ENCODE results near the gene JAKMIP2. TPM values are rescaled to one million over a fixed set of nuclear protein-coding genes. Genes with fewer than 3 reads are reported as not detected.

JAKMIP2 gene
- total and polyA plus RNA-seq, 11 donors: under 0.01 to 1.5 (median 0.16) TPM; not detected in 1

GRCh38 chr5:147648597-147648996 is 133.9 kb downstream of the JAKMIP2 start:
- no peak for TF ChIP-seq CTCF (IDR thresholded peaks at IDR 0.05)
- H3K4me3 ChIP-seq: no peak overlapping the region
- H3K36me3 ChIP-seq: no peaks in the 10 kb centered on the region
- no peak overlapping the region for H3K27ac ChIP-seq
- intact Hi-C loops (cut with DNase I): no loop called here
- ATAC-seq: no peak
- no peaks in the 10 kb centered on the region for H3K4me1 ChIP-seq
- WGBS, 4 donors: 72 to 86% (median 81%) methylated on average over 1 of the region's 1 CpG
- H3K27me3 ChIP-seq: peaks cover 0 to 4% (median 0%) of the 10 kb centered on the region in 9 donors
- DNase-seq: no peak
- H3K9me3 ChIP-seq: no peaks in the 10 kb centered on the region

GRCh38 chr5:147645197-147645596 is 137.3 kb downstream of the JAKMIP2 start:
- no peak for TF ChIP-seq CTCF (IDR thresholded peaks at IDR 0.05)
- H3K27ac ChIP-seq: no peak overlapping the region
- 78 to 83% (median 80%) methylated on average over 11 of the region's 11 CpGs for WGBS, 4 donors
- no peak overlapping the region for H3K4me3 ChIP-seq
- H3K4me1 ChIP-seq: no peaks in the 10 kb centered on the region
- H3K27me3 ChIP-seq: peaks cover 0 to 4% (median 0%) of the 10 kb centered on the region in 9 donors
- DNase-seq (no peak), ATAC-seq (no peak)
- no peaks in the 10 kb centered on the region for H3K36me3 ChIP-seq
- intact Hi-C loops (cut with DNase I): no loop called here
- H3K9me3 ChIP-seq: no peaks in the 10 kb centered on the region

GRCh38 chr5:147644460-147644859 is 138.1 kb downstream of the JAKMIP2 start:
- peaks cover 0 to 4% (median 0%) of the 10 kb centered on the region in 9 donors for H3K27me3 ChIP-seq
- ATAC-seq (no peak), DNase-seq (no peak)
- H3K27ac ChIP-seq: no peak overlapping the region
- no peaks in the 10 kb centered on the region for H3K4me1 ChIP-seq
- TF ChIP-seq POLR2A (IDR thresholded peaks at IDR 0.05) (no peak), CTCF (IDR thresholded peaks at IDR 0.05) (no peak)
- no peaks in the 10 kb centered on the region for H3K36me3 ChIP-seq
- no peaks in the 10 kb centered on the region for H3K9me3 ChIP-seq
- H3K4me3 ChIP-seq: no peak overlapping the region
- 88 to 100% (median 93%) methylated on average over 1 of the region's 1 CpG for WGBS, 4 donors
- intact Hi-C loops (cut with DNase I): no loop called here

- no peaks in the 10 kb centered on the region for H3K4me1 ChIP-seq
- intact Hi-C loops (cut with DNase I): no loop called here
- no peak overlapping the region for H3K4me3 ChIP-seq
- H3K27me3 ChIP-seq: peaks cover 0 to 4% (median 0%) of the 10 kb centered on the region in 9 donors
- TF ChIP-seq POLR2A (IDR thresholded peaks at IDR 0.05) (no peak), CTCF (IDR thresholded peaks at IDR 0.05) (no peak)
- no peak for DNase-seq
- H3K9me3 ChIP-seq: no peaks in the 10 kb centered on the region
- no peaks in the 10 kb centered on the region for H3K36me3 ChIP-seq
- 61 to 80% (median 70%) methylated on average over 1 of the region's 1 CpG for WGBS, 4 donors
- ATAC-seq: no peak
- H3K27ac ChIP-seq: no peak overlapping the region
These were observed 139.4 kb downstream of the JAKMIP2 start for GRCh38 chr5:147643142-147643541.

All from heart left ventricle (tissue), 16 donors.